CD4-positive, alpha-beta T cell treated with Interleukin-1 beta for 1 hour (primary cell): Measurements from ENCODE around the gene ATP2A3.

ENCODE experiments used
- DNase-seq, 2 donors: peaks; one replicate each; pipeline ENCODE4 v3.0.0-alpha.2; 2020 to 2022

Gene ATP2A3

GRCh38 chr17:3925684-3926485 lies 38.4 kb downstream of the ATP2A3 start:
- DNase-seq: no peak

- DNase-seq: no peak
Observed at GRCh38 chr17:3924512-3925350, 39.5 kb downstream of the ATP2A3 start.

DNA sequence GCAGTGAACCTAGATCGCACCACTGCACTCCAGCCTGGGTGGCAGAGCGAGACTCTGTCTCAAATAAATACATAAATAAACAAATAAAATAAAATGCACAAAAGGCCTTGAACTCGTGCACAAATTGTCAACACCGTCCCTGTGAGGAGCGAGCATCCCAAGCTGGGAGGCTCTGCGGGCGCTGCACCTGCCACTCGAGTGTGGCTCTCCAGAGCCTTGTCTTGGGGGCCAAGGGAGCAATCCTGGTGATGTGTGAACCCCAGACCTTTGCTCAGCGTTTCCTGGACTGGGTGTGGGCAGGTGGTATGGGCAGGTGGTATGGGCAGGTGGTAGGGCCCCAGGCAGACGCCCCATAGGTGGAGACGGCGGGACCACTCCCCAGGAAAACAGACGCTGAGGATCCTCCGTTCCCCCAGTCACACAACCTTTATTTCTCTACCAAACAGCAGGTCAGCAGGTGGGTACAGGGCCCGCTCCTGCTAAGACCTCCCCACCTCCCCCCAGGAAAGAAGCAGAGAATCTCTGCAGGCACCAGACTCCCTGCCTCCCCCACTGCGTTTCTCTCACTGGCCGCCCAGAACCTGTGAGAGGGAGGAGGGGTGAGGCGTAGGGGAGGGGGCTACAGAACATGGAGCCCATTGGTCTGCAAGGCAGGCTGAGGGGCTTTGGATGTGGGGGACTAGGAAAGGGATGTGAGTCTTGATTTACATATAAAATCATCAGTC lies 40.6 kb downstream of the ATP2A3 start:
- DNase-seq: no peak

DNA sequence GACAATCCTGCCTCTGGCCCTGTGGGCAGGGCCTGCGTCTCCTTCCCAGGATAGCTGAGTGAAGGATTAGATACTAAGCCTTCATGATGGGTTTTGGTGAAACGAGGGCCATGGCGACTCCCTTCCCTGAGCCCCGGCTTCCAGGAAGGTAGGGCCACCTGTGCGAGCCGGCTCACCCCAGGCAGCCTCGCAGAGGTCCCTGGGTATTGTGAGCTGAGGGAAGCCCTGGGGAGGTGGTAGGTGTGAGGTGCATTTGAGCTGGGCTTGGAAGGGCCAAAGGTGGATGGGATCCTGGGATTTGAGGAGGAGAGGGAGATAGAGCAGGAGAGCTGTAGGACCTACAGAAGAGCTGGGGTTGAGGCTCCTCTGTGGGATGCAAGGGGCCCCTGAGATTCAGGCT lies 41.5 kb downstream of the ATP2A3 start:
- no peak for DNase-seq

DNA sequence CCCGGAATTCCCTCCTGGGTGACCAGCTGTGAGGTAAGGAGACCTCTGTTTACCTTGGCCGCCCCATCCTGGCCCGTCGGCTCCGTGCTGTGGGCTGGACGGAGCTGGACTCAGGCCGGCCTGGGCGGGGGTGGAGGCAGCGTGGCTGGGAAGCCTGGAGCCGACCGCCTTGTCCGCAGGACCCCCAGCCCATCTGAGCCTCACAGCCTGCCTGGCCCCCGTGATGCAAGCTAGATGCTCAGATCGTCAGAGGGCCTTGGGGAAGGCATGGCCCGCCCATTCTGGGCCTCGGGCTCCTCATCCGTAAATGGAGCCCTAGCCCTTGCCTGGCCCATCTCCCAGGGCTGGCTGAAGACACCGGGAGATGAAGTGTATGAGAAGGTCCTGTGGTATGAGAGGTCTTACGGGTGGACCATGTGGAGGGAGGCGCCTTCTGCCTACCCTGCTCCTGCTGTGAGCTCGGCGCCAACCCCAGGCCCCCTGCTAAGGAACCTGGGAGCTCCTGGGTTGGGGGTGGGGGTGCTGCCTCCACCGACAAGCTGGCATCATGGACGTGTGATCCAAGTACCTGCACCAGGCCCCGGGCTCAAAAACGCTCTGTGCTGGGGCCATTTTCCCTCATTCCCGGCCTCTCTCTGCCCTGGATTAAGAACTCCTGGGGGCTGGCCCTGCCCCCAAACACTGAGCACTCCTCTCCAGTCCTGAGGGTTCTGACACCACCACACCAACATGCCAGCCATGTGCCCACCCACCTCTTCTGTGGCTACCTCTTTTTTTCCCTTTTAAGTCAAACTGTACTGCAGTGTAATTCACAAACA lies 42.5 kb downstream of the ATP2A3 start:
- no peak for DNase-seq

- DNase-seq: no peak
Observed at GRCh38 chr17:3921006-3921405, 43.2 kb downstream of the ATP2A3 start.

DNA sequence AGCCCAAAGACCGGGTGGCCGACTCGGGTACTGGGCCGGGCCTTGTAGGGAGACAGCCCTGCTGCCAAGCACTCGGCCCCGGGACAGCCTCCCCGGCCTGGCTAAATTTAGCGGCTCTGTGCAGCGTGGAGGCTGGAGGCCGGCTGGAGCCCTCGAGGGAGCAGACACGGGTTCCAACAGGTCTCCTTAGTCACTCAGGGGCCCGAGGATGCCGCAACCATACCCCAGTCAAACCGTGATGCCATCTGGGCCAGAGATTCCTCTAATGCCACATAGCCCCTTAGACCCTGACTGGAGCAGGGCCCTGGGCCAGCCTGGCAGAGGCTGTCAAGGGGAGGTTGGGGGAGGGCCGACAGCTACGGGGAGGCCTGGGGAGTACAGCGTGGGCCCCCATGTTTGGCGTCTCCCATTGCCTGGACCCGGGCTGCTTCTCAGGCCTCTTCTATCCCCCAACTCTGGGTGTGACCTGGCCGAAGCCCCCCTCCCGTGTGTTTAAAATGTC lies 45.1 kb downstream of the ATP2A3 start:
- no peak for DNase-seq

DNA sequence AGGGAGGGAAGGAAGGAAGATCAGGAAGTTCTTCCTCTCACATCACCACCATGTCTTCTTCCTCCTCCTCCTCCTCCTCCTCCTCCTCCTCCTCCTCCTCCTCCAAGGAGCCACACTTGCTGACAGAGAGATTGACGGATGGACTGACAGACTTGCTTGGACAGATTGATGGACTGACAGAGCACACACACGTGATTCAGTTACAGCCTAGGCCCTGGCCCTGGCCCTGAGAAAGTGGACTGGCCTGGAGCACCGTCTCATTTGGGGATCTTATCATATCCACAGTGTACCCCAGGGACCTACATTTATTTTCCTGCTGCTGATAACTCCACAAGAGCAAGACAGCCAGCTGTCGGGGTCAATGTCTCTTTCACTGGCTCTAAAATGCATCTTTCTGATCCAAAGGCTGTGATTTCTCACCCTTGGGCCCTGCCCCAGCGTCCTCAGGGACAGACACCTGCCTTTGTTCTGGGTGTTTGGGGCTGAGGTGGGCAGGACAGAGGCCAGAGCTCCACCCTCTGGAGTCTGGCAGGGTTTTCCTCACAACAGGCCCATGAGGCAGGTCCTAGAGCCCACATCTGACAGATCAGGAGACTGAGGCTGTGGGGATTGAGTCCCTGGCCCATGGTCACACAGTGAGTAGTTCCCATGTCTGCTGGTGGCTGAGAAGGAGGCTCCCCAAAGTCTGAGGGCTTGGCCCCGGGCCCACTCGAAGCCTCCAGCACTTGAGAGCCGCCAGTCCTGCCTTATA lies 45.7 kb downstream of the ATP2A3 start:
- DNase-seq: no peak

GRCh38 chr17:3917391-3917931 lies 46.8 kb downstream of the ATP2A3 start:
- peak in 1 of 2 donors; percentile 21 for DNase-seq

- peak in 1 of 2 donors; percentile 40 for DNase-seq
Observed at GRCh38 chr17:3916825-3917224, 47.4 kb downstream of the ATP2A3 start.

DNA sequence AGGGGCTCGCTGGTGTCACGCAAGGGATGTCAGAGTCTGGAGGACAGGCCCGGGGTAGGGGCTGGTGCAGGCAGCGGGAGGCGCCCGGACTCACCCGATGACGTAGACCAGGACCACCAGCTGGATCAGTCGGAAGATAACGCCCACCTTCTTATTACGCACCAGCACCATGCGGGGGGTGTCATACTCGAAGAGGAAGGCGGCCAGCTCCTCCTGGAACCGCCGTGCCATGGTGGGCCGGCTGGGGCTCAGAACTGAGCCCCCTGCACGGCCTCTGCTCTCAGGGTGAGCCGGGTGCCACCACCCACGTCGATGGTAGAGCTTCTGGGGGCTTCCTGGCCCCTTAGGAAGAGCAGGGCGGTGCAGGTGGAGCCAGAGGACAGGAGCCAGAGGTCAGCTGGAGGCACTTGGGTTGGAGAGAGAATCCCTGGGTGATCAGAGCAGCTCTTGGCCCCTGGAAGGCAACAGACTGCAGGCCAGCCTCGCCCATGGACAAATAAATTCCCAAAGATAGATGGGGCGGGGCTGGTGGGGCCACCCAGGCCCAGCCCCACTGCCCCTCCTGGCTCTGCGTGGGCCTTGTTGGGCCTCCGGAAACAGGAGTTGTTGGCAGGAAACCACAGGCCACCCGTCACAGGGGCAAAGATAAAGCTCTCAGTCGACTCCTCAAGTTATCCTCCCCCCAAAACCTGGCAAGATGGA lies 48.1 kb downstream of the ATP2A3 start, which contains the start of gene P2RX1:
Gene P2RX1 (minus strand): TSS at position 471 of the 702 bp plus-strand sequence. CDS start 240 bp downstream, at position 231.
- peak; percentile 46 to 78 for DNase-seq

DNA sequence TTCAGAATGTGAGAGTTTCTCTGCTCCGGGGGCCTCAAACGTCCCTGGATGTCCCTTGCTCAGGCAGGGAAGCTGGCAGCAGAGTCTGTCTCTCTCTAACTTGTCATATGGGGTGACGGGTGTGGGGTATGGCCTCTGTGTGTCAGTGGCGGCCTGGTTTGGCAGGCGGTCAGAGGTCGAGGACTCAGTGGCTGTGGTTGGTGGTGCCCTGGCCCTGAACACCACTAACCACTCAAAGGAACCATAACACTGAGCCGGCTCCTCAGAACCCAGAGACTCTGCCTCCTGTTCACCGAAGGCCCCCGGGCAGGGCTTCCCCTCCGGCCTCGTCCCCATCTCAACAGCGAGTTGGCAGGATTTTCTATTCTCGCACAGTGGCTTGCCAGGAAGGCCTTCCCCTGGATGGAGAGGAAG lies 48.6 kb downstream of the ATP2A3 start:
- DNase-seq: peak in 1 of 2 donors; percentile 47

GRCh38 chr17:3914312-3914670 lies 49.9 kb downstream of the ATP2A3 start:
- DNase-seq: peak in 1 of 2 donors; percentile 83

GRCh38 chr17:3913531-3914311 lies 50.5 kb downstream of the ATP2A3 start:
- DNase-seq: peak; percentile 80 to 88

- no peak for DNase-seq
Observed at GRCh38 chr17:3912827-3913226, 51.4 kb downstream of the ATP2A3 start.

DNA sequence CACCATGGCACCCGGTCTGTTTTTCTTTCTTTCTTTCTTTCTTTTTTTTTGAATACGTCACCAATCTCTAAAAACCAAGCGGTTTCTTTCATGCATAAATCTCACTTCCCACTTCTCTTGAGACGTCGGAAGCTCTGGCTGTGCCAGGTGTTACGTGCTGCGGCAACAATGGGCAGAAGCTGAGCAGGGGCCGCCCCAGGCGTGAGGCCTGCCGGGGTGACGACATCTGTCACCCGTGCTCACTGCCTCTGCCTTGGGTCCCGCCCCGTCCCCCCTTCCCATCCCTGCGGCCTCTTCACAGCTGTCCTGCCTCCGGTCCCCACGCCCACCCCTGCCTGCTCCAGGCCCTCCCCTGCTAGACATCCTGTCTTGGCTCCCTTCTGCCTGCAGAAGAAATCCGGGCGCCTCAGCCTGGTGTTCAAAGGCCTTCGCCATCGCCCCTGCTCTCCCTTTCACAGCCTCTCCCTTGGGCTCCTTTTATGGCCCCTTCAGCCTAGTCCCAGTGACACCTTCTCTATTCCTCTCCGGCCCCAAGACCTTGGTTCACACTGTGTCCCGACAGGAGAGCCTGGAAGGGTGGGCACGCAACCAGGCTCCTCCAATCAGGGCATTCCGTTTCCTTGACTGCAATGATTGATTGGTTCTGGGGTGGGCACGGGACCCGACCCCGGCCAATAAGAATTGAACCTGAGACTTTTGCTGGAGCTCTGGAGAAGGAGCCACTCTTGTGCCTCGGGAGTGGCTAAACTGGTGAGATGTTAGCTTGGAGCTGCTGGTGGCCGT lies 52.8 kb downstream of the ATP2A3 start:
- peak; percentile 76 to 94 for DNase-seq

GRCh38 chr17:3910420-3911270 lies 53.6 kb downstream of the ATP2A3 start:
- DNase-seq: no peak

DNA sequence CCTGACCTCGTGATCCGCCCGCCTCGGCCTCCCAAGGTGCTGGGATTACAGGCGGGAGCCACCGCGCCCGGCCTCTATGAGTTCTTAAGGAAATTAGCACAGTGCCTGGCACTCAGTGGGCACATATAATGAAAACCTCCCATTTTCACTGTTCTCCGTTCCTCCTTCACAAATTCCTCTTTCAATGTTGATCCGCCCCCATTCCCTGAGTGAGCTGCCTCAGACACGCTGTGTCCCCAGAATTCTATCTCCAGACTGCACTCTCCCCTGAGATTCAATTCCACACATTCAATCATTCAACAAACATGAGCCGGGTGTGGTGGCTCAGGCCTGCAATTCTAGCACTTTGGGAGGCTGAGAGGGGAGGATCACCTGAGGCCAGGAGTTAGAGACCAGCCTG lies 55.0 kb downstream of the ATP2A3 start:
- DNase-seq: no peak
